ENCODE measurements around the gene PRAMEF11. TPM values are rescaled to one million over a fixed set of nuclear protein-coding genes. Genes with fewer than 3 reads are reported as not detected.
"Not testable (repeated sequence)": the region's sequence is repeated elsewhere in the genome, so short reads cannot be mapped to it uniquely, and the experiment has no call there.

Gene PRAMEF11
- not detected in 2 replicates for total RNA-seq (ENCODE audit: low replicate concordance)
- long read RNA-seq: 0 reads

DNA sequence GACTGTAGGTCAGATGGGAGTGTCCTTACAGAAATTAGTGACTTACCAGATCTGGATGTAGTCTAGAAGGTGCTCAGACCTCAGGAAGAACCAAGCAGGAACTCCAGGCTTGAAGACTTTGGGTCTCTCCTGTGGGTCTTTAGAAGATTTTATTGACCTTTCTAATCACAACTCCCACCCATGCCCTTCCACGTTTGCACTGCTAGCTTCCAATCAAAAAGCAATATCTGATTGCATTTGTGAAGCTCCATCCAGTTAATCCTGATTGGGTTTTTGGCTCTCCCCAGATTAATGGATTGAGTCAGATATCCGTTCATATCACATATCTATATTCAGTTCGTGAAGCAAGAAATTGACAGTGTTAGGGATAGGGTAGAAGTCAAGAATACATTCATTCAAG is at the start of gene PRAMEF11:
TSS of gene PRAMEF11 (minus strand) at position 101 of the 400 bp plus-strand sequence. CDS start 2,621 bp downstream, outside the sequence.
- H3K27ac Mint-ChIP-seq; H3K36me3 Mint-ChIP-seq; H3K4me3 Mint-ChIP-seq; H3K27me3 Mint-ChIP-seq; H3K9me3 Mint-ChIP-seq; DNase-seq (ENCODE audit: extremely low spot score, unreplicated experiment); H3K4me1 Mint-ChIP-seq (ENCODE audit: unreplicated experiment): not testable (repeated sequence)

DNA sequence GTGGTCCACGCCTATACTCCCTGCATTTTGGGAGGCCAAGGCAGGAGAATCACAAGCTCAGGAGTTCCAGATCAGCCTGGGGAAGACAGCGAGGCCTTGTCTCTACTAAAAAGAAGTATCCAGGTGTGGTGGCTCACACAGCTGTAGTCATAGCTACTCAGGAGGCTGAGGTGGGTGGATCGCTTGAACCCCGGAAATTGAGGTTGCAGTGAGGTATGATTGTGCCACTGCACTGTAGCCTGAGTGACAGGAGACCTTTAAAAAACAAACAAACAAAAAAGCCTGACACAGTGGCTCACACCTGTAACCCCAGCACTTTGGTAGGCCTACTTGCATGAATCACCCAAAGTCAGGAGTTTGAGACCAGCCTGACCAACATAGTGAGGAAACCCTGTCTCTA is 47.2 kb upstream of the PRAMEF11 start:
- H3K9me3 Mint-ChIP-seq; DNase-seq (ENCODE audit: extremely low spot score, unreplicated experiment); H3K4me3 Mint-ChIP-seq; H3K36me3 Mint-ChIP-seq; H3K4me1 Mint-ChIP-seq (ENCODE audit: unreplicated experiment); H3K27me3 Mint-ChIP-seq; H3K27ac Mint-ChIP-seq: not testable (repeated sequence)

- not testable (repeated sequence) for H3K4me3 Mint-ChIP-seq; H3K9me3 Mint-ChIP-seq; H3K27ac Mint-ChIP-seq; DNase-seq (ENCODE audit: extremely low spot score, unreplicated experiment); H3K27me3 Mint-ChIP-seq; H3K4me1 Mint-ChIP-seq (ENCODE audit: unreplicated experiment); H3K36me3 Mint-ChIP-seq
Observed at GRCh38 chr1:12863131-12863880, 32.1 kb upstream of the PRAMEF11 start.

DNA sequence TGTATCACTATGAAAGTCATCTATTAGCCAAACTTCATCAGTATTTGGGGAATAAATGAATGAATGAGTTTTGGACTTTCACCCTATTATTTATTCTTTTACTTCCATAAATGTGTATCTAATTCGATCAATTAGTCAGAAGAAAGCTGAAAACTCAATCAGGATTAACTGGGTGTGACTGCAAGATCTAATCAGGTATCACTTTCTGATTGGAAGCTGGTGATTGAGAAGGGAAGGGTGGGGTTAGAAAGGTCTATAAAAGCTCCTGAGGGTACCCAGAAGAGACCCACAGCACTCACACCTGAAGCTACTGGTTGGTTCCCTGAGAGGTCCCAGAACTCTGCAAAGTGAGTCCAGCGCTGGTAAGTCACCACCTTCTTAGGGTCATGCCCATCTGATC is 25.6 kb upstream of the PRAMEF11 start, which contains the start of gene PRAMEF2:
TSS of gene PRAMEF2 (plus strand) at position 301 of the 400 bp plus-strand sequence. CDS start 1,924 bp downstream, outside the sequence.
- H3K27ac Mint-ChIP-seq; H3K27me3 Mint-ChIP-seq; H3K4me3 Mint-ChIP-seq; DNase-seq (ENCODE audit: extremely low spot score, unreplicated experiment); H3K4me1 Mint-ChIP-seq (ENCODE audit: unreplicated experiment); H3K9me3 Mint-ChIP-seq; H3K36me3 Mint-ChIP-seq: not testable (repeated sequence)

GRCh38 chr1:12851779-12852178 is 20.6 kb upstream of the PRAMEF11 start:
- Mint-ChIP-seq H3K9me3 (no peaks in the 10 kb centered on the region), H3K4me1 (ENCODE audit: unreplicated experiment) (no peaks in the 10 kb centered on the region), H3K27me3 (no peaks in the 10 kb centered on the region), H3K27ac (no peak overlapping the region), H3K4me3 (no peak overlapping the region), H3K36me3 (no peaks in the 10 kb centered on the region)
- no peak for DNase-seq (ENCODE audit: extremely low spot score, unreplicated experiment)
- no peak for TF ChIP-seq CTCF (conservative IDR thresholded peaks at IDR 0.05)

GRCh38 chr1:12848620-12849019 is 17.4 kb upstream of the PRAMEF11 start, which contains the start of gene HNRNPCL1:
Gene HNRNPCL1, minus strand, starts transcription at chr1:12848720. Its CDS starts 431 bp downstream, at chr1:12848289.
- H3K27ac Mint-ChIP-seq; H3K36me3 Mint-ChIP-seq; H3K4me1 Mint-ChIP-seq (ENCODE audit: unreplicated experiment); DNase-seq (ENCODE audit: extremely low spot score, unreplicated experiment); H3K27me3 Mint-ChIP-seq; H3K4me3 Mint-ChIP-seq; H3K9me3 Mint-ChIP-seq: not testable (repeated sequence)

DNA sequence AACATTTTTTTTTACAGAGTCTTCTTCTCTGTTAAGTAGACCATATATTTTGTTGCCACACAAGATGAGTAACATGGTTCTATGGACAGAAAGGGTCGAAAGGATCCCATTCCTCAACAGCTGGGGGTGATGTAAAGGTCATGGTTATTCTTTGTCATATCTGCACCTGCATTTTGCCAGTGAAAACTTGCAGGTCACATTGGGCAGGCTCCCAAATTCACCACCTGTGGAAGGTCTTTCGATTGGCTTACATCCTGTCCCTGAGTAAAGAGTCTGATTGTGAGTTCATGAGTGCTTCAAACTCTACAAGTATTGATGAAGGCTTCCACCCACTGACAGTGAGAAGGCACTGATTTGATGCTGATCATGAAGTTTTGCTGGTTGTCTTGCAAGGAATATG is 2.0 kb upstream of the PRAMEF11 start:
- DNase-seq (ENCODE audit: extremely low spot score, unreplicated experiment); H3K4me3 Mint-ChIP-seq; H3K36me3 Mint-ChIP-seq; H3K4me1 Mint-ChIP-seq (ENCODE audit: unreplicated experiment); H3K27ac Mint-ChIP-seq; H3K9me3 Mint-ChIP-seq; H3K27me3 Mint-ChIP-seq: not testable (repeated sequence)

- H3K4me1 Mint-ChIP-seq (ENCODE audit: unreplicated experiment); H3K4me3 Mint-ChIP-seq; H3K27ac Mint-ChIP-seq; H3K36me3 Mint-ChIP-seq; DNase-seq (ENCODE audit: extremely low spot score, unreplicated experiment); H3K27me3 Mint-ChIP-seq; H3K9me3 Mint-ChIP-seq: not testable (repeated sequence)
Observed at GRCh38 chr1:12819061-12819460, 12.1 kb downstream of the PRAMEF11 start.

DNA sequence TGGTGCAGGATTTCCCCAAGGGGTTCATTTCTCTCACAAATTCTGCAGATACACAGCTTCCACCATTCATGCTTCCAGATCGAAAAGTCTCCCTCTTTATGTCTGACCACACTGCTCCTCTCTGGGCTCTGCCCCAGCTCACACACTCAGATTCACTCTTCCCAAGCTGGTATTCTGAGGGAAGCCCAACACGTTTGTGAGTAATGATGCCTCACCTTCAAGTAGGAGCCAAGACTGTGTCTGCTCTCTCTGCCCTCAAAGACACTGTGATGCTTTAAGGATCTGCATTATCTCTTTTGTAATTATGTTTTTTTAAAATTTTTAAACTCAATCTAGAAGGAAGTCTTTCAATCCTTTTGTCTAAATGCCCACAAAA is 19.8 kb downstream of the PRAMEF11 start:
- Mint-ChIP-seq H3K27me3 (peaks cover 10% of the 10 kb centered on the region), H3K36me3 (no peaks in the 10 kb centered on the region), H3K4me3 (no peak overlapping the region), H3K4me1 (ENCODE audit: unreplicated experiment) (no peaks in the 10 kb centered on the region), H3K9me3 (no peaks in the 10 kb centered on the region), H3K27ac (no peak overlapping the region)
- no peak for DNase-seq (ENCODE audit: extremely low spot score, unreplicated experiment)
- TF ChIP-seq CTCF (conservative IDR thresholded peaks at IDR 0.05): no peak

All from type B pancreatic cell (in vitro differentiated cells).